Measurements from ENCODE around the gene PODXL. TPM values are rescaled to one million over a fixed set of nuclear protein-coding genes. Genes with fewer than 3 reads are reported as not detected.

The PODXL gene
- total RNA-seq, 1 experiment from 2014 or later: 727 TPM

GRCh38 chr7:131583430-131583829 lies 27.0 kb upstream of the PODXL start:
- no peak overlapping the region for H3K4me2 ChIP-seq (ENCODE audit: insufficient read depth, insufficient read length, low read length)
- H3K27ac ChIP-seq (ENCODE audit: insufficient read length, low read depth, low read length): no peak overlapping the region
- WGBS (ENCODE audit: extremely low coverage, insufficient read length, low lambda C conversion rate): no CpG with 5 or more reads among the region's 9 CpGs
- H2BK5ac ChIP-seq (ENCODE audit: insufficient read length, low read length): no peak overlapping the region
- no peaks in the 10 kb centered on the region for H3K27me3 Mint-ChIP-seq (ENCODE audit: low read depth)
- no peaks in the 10 kb centered on the region for H3K36me3 Mint-ChIP-seq (ENCODE audit: insufficient read depth in 1 of 3, low read depth in 3 of 3)
- H2AFZ ChIP-seq (ENCODE audit: low read length): no peak overlapping the region
- no peak overlapping the region for H3K9ac ChIP-seq (ENCODE audit: extremely low read depth, insufficient read length, low read length)
- no peak overlapping the region for H2AK5ac ChIP-seq (ENCODE audit: insufficient read length, low read length)
- no peaks in the 10 kb centered on the region for H4K20me1 ChIP-seq (ENCODE audit: control insufficient read depth, insufficient read depth, insufficient read length)
- H3K18ac ChIP-seq (ENCODE audit: insufficient read length, low read depth, low read length): no peak overlapping the region
- H3K23ac ChIP-seq (ENCODE audit: insufficient read length, low read depth, low read length): no peak overlapping the region
- no peak overlapping the region for H2BK12ac ChIP-seq (ENCODE audit: insufficient read length, low read depth, low read length)
- H3K9me3 Mint-ChIP-seq: no peaks in the 10 kb centered on the region
- H3K56ac ChIP-seq (ENCODE audit: insufficient read length, low read depth, low read length): no peak overlapping the region
- H2BK120ac ChIP-seq (ENCODE audit: low read depth, low read length, poor library complexity, severe bottlenecking): no peak overlapping the region
- H4K91ac ChIP-seq (ENCODE audit: insufficient read length, low read depth, low read length): no peak overlapping the region
- H2BK20ac ChIP-seq (ENCODE audit: low read depth, low read length, poor library complexity, severe bottlenecking): no peak overlapping the region
- no peaks in the 10 kb centered on the region for H3K23me2 ChIP-seq (ENCODE audit: insufficient read length, low read depth, low read length, poor library complexity, severe bottlenecking)
- no peak overlapping the region for H3K4me3 Mint-ChIP-seq
- H3K79me1 ChIP-seq (ENCODE audit: insufficient read depth, low read depth, low read length, poor library complexity, severe bottlenecking): no peaks in the 10 kb centered on the region
- TF ChIP-seq CTCF (conservative IDR thresholded peaks at IDR 0.05): no peak
- H3K9me3 ChIP-seq (ENCODE audit: control insufficient read depth, low read depth, low read length): no peaks in the 10 kb centered on the region
- H2BK15ac ChIP-seq (ENCODE audit: low read depth, low read length): no peak overlapping the region
- peak overlapping the region in 1 of 3 experiments; percentile 57; a peak in 3 of 7 replicates for H3K27ac Mint-ChIP-seq
- no peaks in the 10 kb centered on the region for H3K79me2 ChIP-seq (ENCODE audit: insufficient read depth, low read length)
- H3K4me1 ChIP-seq (ENCODE audit: insufficient read depth, low read length): no peaks in the 10 kb centered on the region
- H3K4ac ChIP-seq (ENCODE audit: low read depth, low read length): no peak overlapping the region
- no peak overlapping the region for H4K8ac ChIP-seq (replicated peaks; ENCODE audit: insufficient read length, low read depth, low read length)
- H3K14ac ChIP-seq (ENCODE audit: insufficient read depth, low read length): no peak overlapping the region
- no peak overlapping the region for H4K5ac ChIP-seq (ENCODE audit: insufficient read length, low read depth, low read length)
- H3T11ph ChIP-seq (ENCODE audit: low read length): no peak overlapping the region
- no peaks in the 10 kb centered on the region for H3K27me3 ChIP-seq (ENCODE audit: insufficient read depth, low read length)
- peaks cover 11% of the 10 kb centered on the region in 2 experiments for H3K4me1 Mint-ChIP-seq
- DNase-seq: no peak
